Hematopoietic multipotent progenitor cell (in vitro differentiated cells): ENCODE results near the gene SWAP70. TPM values are rescaled to one million over a fixed set of nuclear protein-coding genes. Genes with fewer than 3 reads are reported as not detected.
"Not testable (repeated sequence)": the region's sequence is repeated elsewhere in the genome, so short reads cannot be mapped to it uniquely, and the experiment has no call there.

Source experiments
- DNase-seq, 3 donors: peaks; one replicate each; pipeline ENCODE4 v3.0.0-alpha.2; 2011 to 2015; ENCODE audit warnings: low read depth in 2 of 3, low spot score in 2 of 3
- total RNA-seq: library from RNA; depleted of rRNA; stranded (reverse); fragments of >200 nt; gene quantifications from one replicate; pipeline ENCODE4 v1.2.3, GENCODE V29; 2012

The SWAP70 gene
- 16.2 TPM for total RNA-seq

GRCh38 chr11:9663699-9664275, at the start of gene SWAP70:
TSS of gene SWAP70 (plus strand) at chr11:9664077. CDS start at chr11:9664180, 103 bp downstream.
- DNase-seq: peak; percentile 11 to 87 (median 82)

GRCh38 chr11:9615031-9615451, 48.8 kb upstream of the SWAP70 start:
- peak in 2 of 3 donors; percentile 70 to 71 for DNase-seq

GRCh38 chr11:9616042-9616675, 47.7 kb upstream of the SWAP70 start:
- DNase-seq: no peak

GRCh38 chr11:9616858-9617257, 47.0 kb upstream of the SWAP70 start:
- DNase-seq: no peak

- DNase-seq: no peak
Measured at GRCh38 chr11:9617940-9618339, 45.9 kb upstream of the SWAP70 start.

- DNase-seq: no peak
Measured at GRCh38 chr11:9619004-9619403, 44.9 kb upstream of the SWAP70 start.

GRCh38 chr11:9619971-9620370, 43.9 kb upstream of the SWAP70 start:
- no peak for DNase-seq

GRCh38 chr11:9622353-9622752, 41.5 kb upstream of the SWAP70 start:
- DNase-seq: not testable (repeated sequence)

- not testable (repeated sequence) for DNase-seq
Measured at GRCh38 chr11:9623053-9623452, 40.8 kb upstream of the SWAP70 start.

- no peak for DNase-seq
Measured at GRCh38 chr11:9624448-9624847, 39.4 kb upstream of the SWAP70 start.

- DNase-seq: no peak
Measured at GRCh38 chr11:9625162-9625561, 38.7 kb upstream of the SWAP70 start.

- DNase-seq: no peak
Measured at GRCh38 chr11:9625728-9626127, 38.1 kb upstream of the SWAP70 start.

- DNase-seq: no peak
Measured at GRCh38 chr11:9626496-9627394, 37.1 kb upstream of the SWAP70 start.

- DNase-seq: no peak
Measured at GRCh38 chr11:9629064-9629463, 34.8 kb upstream of the SWAP70 start.

GRCh38 chr11:9633679-9634078, 30.2 kb upstream of the SWAP70 start:
- peak in 1 of 3 donors; percentile 66 for DNase-seq

- no peak for DNase-seq
Measured at GRCh38 chr11:9636691-9637090, 27.2 kb upstream of the SWAP70 start.

- DNase-seq: no peak
Measured at GRCh38 chr11:9639099-9639498, 24.8 kb upstream of the SWAP70 start.

GRCh38 chr11:9639985-9640384, 23.9 kb upstream of the SWAP70 start:
- peak in 2 of 3 donors; percentile 52 to 83 for DNase-seq

GRCh38 chr11:9642894-9643293, 21.0 kb upstream of the SWAP70 start:
- no peak for DNase-seq

GRCh38 chr11:9643751-9644150, 20.1 kb upstream of the SWAP70 start:
- DNase-seq: no peak

- DNase-seq: no peak
Measured at GRCh38 chr11:9645881-9646280, 18.0 kb upstream of the SWAP70 start.

GRCh38 chr11:9646324-9646723, 17.6 kb upstream of the SWAP70 start:
- DNase-seq: no peak
